ENCODE measurements around the gene NCBP2. TPM values are rescaled to one million over a fixed set of nuclear protein-coding genes. Genes with fewer than 3 reads are reported as not detected.

Gene NCBP2
- total and polyA plus RNA-seq, 2 donors (not counting 3 experiments of a cell fraction or from before 2014, with no cell fraction given) = 31.2 to 76.1 TPM

DNA sequence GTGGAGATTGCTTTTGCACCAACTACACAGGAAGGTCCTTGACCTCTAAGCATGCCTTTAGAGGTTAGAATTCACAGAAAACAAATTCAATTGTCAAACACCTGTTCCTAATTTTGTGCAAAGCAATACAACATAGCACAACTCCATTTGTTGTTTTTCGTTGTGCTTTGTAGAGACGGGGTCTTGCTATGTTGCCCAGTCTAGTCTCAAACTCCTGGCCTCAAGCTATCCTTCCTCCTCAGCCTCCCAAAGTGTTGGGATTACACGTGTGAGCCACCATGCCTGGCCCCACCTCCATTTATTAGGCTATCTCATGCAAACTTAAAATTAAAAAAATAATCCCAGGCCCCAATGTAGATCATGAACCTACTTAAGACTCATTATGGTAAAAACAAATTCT lies 6.0 kb downstream of the NCBP2 start:
- H3K36me3 ChIP-seq (ENCODE audit: control insufficient read depth in 2 of 2, extremely low read depth in 1 of 2, insufficient read depth in 2 of 2, low read length in 2 of 2) = peaks cover 18 to 25% of the 10 kb centered on the region in 2 experiments
- H3K4me2 ChIP-seq (ENCODE audit: insufficient read depth, low read length) = no peak overlapping the region
- ChIA-PET POLR2A (no interaction called here), CTCF (no interaction called here)
- no peaks in the 10 kb centered on the region for H4K20me1 ChIP-seq (replicated peaks; ENCODE audit: control insufficient read depth, extremely low read depth, insufficient read depth, low read length)
- peaks cover 29% of the 10 kb centered on the region for H3K79me2 ChIP-seq (ENCODE audit: control insufficient read depth, insufficient read depth, low read length)
- no peak overlapping the region for H3K27ac ChIP-seq (ENCODE audit: insufficient read depth, low read depth, low read length)
- H3K4me3 ChIP-seq (replicated peaks in 1 of 3; ENCODE audit: insufficient read depth in 1 of 3, low read depth in 1 of 3, low read length in 3 of 3) = no peak overlapping the region
- no peak for FAIRE-seq
- no peak for DNase-seq (ENCODE audit: low read depth, low spot score)
- H3K9me1 ChIP-seq (replicated peaks; ENCODE audit: control insufficient read depth, extremely low read depth, insufficient read depth, low read length) = no peaks in the 10 kb centered on the region
- H3K9ac ChIP-seq (replicated peaks; ENCODE audit: extremely low read depth, insufficient read depth, low read length) = no peak overlapping the region
- H3K9me3 ChIP-seq (replicated peaks; ENCODE audit: control insufficient read depth, insufficient read depth, low read length) = no peaks in the 10 kb centered on the region
- dilution Hi-C loops (cut with MboI; ENCODE audit: extremely low pct_ligation_motif_present, low sequenced_read_pairs) = no loop called here
- H3K4me1 ChIP-seq (ENCODE audit: control insufficient read depth, extremely low read depth, insufficient read depth, low read length) = peaks cover 6% of the 10 kb centered on the region
- no peaks in the 10 kb centered on the region for H3K27me3 ChIP-seq (ENCODE audit: control insufficient read depth in 2 of 2, insufficient read depth in 2 of 2, low read length in 2 of 2)
- H2AFZ ChIP-seq (ENCODE audit: low read depth, low read length) = no peak overlapping the region
- TSS peak; percentile 27 for BruUV-seq (replicated peaks)
- TF ChIP-seq, protein P1, sequence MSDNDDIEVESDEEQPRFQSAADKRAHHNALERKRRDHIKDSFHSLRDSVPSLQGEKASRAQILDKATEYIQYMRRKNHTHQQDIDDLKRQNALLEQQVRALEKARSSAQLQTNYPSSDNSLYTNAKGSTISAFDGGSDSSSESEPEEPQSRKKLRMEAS (IDR thresholded peaks at IDR 0.05; ENCODE audit: insufficient read depth, insufficient read length) = no peak
- TF ChIP-seq JUN (IDR thresholded peaks at IDR 0.05; ENCODE audit: borderline replicate concordance, insufficient read depth, insufficient read length, low read depth) (no peak), GATA2 (IDR thresholded peaks at IDR 0.05; ENCODE audit: insufficient read depth, insufficient read length, low read depth, low read length) (no peak), POLR2A (IDR thresholded peaks at IDR 0.05; ENCODE audit: low read depth, low read length) (no peak), MYC (IDR thresholded peaks at IDR 0.05; ENCODE audit: low read depth, low read length) (no peak), POLR2AphosphoS5 (IDR thresholded peaks at IDR 0.05; ENCODE audit: insufficient read depth, low read depth, low read length) (no peak), FOS (IDR thresholded peaks at IDR 0.05; ENCODE audit: borderline replicate concordance, insufficient read depth, low read length) (no peak), EZH2 (IDR thresholded peaks at IDR 0.05; ENCODE audit: borderline replicate concordance, low read depth, low read length, severe bottlenecking) (no peak)
- TF ChIP-seq, protein P2, sequence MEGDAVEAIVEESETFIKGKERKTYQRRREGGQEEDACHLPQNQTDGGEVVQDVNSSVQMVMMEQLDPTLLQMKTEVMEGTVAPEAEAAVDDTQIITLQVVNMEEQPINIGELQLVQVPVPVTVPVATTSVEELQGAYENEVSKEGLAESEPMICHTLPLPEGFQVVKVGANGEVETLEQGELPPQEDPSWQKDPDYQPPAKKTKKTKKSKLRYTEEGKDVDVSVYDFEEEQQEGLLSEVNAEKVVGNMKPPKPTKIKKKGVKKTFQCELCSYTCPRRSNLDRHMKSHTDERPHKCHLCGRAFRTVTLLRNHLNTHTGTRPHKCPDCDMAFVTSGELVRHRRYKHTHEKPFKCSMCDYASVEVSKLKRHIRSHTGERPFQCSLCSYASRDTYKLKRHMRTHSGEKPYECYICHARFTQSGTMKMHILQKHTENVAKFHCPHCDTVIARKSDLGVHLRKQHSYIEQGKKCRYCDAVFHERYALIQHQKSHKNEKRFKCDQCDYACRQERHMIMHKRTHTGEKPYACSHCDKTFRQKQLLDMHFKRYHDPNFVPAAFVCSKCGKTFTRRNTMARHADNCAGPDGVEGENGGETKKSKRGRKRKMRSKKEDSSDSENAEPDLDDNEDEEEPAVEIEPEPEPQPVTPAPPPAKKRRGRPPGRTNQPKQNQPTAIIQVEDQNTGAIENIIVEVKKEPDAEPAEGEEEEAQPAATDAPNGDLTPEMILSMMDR (IDR thresholded peaks at IDR 0.05; ENCODE audit: extremely low read depth in 1 of 2, insufficient read depth in 1 of 2, low read depth in 1 of 2, low read length in 2 of 2) = no peak
- intact Hi-C loops (cut with micrococcal nuclease) = no loop called here

Data from endothelial cell of umbilical vein (primary cell).